ENCODE results near the gene NCSTN.

NCSTN gene

GRCh38 chr1:160407839-160408801 lies 64.9 kb downstream of the NCSTN start:
- no peak for DNase-seq
